Heart left ventricle (tissue), 13 donors: Measurements from ENCODE around the gene GRWD1.

ENCODE experiments used
- CTCF ChIP-seq, 12 donors: fragments of 200-600 bp; sonication (generic) in 4 of 12; IDR thresholded peaks; one replicate each; pipeline versions ENCODE4 v1.5.0 to v1.8.0; 2018 to 2022; ENCODE audit warnings: antibody characterized with exemption in 12 of 12, mild to moderate bottlenecking in 5 of 12
- POLR2A ChIP-seq, 2 donors: fragments of 450-650 bp; IDR thresholded peaks; one replicate each; pipeline ENCODE4 v1.6.1; 2017; ENCODE audit warnings: antibody characterized with exemption in 2 of 2, mild to moderate bottlenecking in 2 of 2, moderate library complexity in 2 of 2
- donor health status: ischemic (EF 13 %, LVEDD 7.1; RV severe dilation, severe dysfunction).
- donor health status: DM: no; HTN: yes; CAD: no.
- donor health status: DM: no; HTN: no; CAD: no.
- donor health status: ischemic (EF 25% LVEDD 6.9; RV normal size, moderate dysfunction).
- donor health status: ischemic (EF 25% LVEDD 5.7; RV mildly dilated, moderate dysfunction).
- donor health status: ischemic (EF 35%, LVEDD 5.7; RV mildly dilated, moderate dysfunction).
- donor health status: nonischemic (EF 11% LVEDD 7.7; RV severe dilation, severe dysfunction).
- donor health status: DM: yes; HTN: yes; CAD: no.
- donor health status: PGD.
- donor health status: ischemic (EF 29% LVEDD 5.4; RV normal size, mild dysfunction).
- donor health status: nonischemic (EF 23%, LVEDD 6.1; RV moderate dilation, normal function).

- TF ChIP-seq POLR2A (IDR thresholded peaks at IDR 0.05), result no peak
- TF ChIP-seq CTCF (IDR thresholded peaks at IDR 0.05), result no peak
These were observed 28.4 kb downstream of the GRWD1 start for GRCh38 chr19:48474084-48474592.
